HG03565 (cell line): ENCODE results near the gene RYR3.

Experiments used
- ATAC-seq: cut with Tn5 transposase; IDR thresholded peaks from one replicate; pipeline ENCODE4 v1.9.1; 2021; ENCODE audit warnings: mild to moderate bottlenecking, moderate library complexity; ENCODE audit not compliant: unreplicated experiment

The RYR3 gene

DNA sequence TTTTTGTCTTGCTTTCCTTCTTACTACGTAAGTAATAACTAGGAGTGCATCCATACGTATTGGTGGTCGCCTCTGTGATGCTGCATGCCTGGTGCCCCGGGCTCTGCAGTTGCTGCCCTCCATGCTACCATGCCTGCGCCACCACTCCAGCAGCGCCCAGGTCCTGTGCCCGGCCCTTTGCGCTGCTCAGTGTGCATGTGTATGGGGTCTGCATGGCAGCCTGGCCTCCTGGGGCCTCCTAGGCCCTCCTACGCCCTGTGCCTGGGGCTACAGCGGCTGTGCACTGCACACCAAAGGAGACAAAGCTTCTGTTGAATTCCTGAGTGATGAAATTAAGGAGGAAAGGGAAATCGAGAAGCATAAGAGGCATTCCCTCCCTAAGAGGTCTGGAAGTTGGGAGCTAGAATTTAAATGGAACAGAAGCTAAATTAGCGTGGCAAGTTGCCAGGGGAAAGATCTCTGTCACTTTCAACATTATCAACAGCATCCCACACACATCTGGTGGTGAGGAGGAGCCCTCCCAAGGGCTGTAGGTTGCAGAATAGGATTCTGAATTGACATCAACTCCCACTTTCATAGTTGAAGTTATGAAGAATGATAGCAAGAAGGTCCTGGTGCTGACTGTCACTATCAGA, 382.5 kb downstream of the RYR3 start:
- ATAC-seq = no peak

DNA sequence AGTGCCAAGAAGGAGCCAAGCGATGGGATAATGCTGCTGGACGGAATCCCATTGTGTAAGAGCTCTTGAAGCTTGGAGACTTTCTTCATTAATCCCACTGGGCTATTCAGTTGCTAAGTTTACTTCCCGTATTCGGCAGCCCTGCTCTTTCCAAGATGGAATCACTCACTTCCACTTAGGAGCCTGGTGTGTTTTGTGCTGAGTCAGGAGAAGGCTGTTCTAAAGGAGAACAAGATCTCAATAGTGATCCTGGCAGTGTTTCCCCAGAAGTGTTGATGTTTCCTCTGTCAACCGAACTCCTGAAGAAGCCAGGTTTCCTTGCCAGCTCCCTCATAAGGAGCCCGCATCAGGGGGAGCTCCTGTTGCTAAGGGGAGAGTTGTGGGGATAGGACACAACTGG, 387.4 kb downstream of the RYR3 start:
- ATAC-seq = no peak

DNA sequence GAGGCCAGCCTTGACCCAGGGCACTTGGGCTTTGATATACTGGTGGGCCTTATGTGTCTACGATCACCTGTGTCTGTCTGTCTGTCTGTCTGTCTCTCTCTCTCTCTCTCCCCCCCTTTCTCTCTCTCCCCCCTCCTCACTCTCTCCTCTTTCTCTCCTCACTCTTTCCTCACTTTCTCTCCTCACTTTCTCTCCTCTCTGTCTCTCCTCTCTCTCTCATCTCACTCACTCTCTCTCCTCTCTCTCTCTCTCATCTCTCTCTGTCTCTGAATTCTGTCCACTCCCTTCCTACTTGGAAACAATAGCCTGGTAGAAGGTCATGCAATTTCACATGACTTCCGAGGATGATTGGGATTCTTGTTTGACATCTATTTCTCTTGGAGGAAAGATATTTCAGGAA, 388.4 kb downstream of the RYR3 start:
- no peak for ATAC-seq

DNA sequence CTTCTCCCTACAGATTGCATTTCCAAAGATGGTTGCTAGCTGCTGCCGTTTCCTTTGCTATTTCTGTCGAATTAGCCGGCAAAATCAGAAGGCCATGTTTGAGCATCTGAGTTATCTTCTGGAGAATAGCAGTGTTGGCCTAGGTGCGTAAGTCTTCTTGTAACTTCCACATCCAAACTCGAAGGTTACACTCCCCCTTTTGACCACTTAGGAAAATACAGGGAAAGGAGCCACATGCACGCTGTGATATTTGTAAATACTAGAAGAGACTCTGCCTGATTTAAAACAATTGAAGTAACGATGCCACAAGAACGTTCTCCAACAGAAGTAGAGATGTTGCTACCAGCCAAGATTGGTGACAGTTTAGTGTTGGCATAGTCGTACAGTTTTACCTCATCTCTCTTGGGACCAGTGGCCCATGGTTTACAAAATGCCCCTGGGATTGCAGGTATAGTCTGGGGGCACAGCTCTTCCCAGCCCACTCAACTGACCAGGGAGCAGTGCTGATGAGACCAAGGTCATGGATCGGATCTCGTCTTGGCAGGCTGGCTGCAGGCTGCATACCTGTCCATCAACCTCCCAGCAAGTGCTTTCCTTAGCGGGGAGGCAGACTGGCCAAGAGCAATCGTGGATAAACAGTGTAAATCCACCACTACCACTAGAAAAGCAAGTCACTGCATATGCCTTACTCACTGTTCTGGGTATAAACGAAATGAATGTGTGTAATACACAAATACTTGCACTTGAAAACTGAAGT, 389.1 kb downstream of the RYR3 start:
- no peak for ATAC-seq

- peak; percentile 45 for ATAC-seq
Measured at GRCh38 chr15:33700695-33701303, 390.0 kb downstream of the RYR3 start.

GRCh38 chr15:33701304-33701696, 390.5 kb downstream of the RYR3 start:
- no peak for ATAC-seq

DNA sequence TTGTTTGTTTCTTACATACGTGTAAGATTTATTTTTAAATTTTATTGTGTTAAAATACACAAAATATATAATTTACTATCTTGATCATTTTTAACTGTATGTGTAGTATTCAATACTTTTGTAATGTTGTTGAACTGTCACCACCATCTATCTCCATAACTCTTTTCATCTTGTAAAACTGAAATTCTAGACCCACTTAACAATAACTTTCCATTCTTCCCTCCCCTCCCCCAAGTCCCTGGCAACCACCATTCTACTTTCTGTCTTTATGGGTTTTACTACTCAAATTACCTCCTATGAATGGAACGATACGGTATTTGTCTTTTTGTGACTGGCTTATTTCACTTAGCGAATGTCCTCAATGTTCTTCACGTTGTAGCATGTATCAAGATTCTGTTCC, 395.4 kb downstream of the RYR3 start:
- ATAC-seq = no peak

- no peak for ATAC-seq
Measured at GRCh38 chr15:33710748-33711147, 400.0 kb downstream of the RYR3 start.

DNA sequence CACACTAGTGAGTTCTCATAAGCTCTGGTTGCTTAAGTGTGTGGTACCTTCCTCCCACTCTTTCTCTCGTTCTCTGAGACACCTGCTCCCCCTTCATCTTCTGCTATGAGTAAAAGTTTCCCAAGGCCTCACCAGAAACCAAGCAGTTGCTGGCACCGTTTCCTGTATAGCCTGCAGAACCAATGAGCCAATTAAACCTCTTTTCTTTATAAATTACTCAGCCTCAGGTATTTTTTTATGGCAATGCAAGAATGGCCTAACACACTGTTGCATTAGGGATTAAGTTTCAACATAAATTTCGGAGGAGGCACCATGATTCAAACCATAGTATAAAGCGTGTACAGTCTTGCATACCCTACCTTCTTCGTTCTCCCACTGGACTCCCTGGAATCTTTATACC, 405.3 kb downstream of the RYR3 start:
- ATAC-seq = no peak

DNA sequence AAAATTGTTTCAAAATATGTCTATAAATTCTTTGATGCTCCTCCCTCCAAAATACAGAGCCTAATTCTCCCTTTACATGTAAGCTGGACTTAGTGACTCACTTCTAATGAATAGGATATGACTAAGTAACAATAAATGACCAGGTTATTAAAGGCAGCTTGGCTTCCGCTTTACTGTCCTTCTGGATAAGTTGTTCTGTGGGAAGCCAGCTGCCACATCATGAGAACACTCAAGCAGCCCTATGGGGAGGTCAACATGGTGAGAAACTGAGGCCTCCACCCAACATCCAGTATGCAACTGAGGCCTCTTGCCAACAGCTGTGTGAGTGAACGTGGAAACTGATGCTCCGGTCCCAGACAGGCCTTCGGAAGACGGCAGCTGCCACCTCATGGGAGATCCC, 410.2 kb downstream of the RYR3 start:
- no peak for ATAC-seq

GRCh38 chr15:33722005-33722672, 411.4 kb downstream of the RYR3 start:
- peak; percentile 76 for ATAC-seq

GRCh38 chr15:33722673-33723015, 411.9 kb downstream of the RYR3 start:
- ATAC-seq = no peak

- no peak for ATAC-seq
Measured at GRCh38 chr15:33724321-33725036, 413.7 kb downstream of the RYR3 start.

GRCh38 chr15:33729653-33730052, 418.9 kb downstream of the RYR3 start:
- ATAC-seq = no peak

DNA sequence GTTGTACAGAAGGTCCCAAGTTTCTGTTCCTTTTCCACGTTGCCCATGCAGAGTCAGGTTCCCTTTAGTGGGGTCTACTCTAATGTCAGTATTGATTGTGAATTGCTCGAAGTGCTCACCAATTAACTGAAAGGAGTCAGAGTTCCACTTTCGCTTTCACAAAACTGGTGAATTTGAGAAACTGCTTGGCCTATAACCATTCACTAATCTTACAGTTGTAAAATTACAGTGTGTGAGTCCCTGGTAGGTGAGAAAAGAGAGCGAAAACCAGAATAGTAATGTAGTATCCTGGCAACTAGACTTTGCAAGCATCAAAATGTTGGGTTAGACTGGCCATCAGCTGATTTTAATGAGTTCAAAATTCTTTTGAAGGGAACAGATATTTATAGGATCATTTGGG, 420.0 kb downstream of the RYR3 start:
- no peak for ATAC-seq

DNA sequence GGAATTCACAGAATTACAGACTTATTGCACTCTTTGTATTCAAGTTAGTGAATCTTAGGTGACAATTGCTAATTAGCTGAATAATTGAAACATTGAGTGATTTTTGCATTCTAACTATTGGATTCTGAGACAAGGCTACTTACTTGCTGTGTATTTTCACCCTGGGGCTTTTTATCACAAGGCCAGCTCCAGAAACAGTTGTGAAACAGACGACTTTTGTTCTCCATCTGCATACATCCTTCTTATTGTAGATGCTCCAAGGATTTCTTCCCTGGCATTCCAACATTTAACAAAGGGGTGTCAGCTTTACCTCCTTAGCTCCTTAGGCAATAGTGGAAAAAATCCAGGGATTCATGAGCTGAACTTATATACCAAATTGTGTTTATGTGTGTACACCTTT, 424.4 kb downstream of the RYR3 start:
- ATAC-seq = no peak

DNA sequence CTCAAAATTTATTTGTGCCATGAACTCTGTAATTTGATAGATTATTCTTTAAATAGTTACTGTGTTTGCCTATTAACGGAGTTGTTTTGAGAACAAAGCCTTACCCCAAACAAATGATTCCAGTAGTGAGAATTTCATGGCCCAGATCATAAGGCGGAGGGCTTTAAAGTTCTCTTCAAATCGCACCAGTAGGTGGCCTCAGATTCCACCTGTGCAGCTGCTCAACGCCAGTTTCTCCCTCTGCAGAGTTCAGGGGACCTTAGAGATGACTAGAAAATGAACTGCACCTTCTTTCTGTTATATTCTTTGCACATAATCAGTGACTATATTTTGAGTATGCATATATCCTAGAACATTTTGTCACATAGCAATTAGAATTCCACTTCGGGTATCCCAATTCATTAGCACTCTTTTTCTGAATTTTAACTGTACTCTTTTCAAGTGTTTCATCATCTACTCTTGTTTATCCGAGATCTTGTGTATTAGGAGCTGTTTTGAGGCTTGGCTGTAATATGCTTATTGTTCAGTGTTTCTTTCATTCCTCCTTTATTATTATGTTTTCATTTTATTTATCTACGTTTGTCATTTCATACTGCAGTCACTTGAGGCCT, 425.0 kb downstream of the RYR3 start:
- no peak for ATAC-seq

GRCh38 chr15:33737687-33738601, 427.2 kb downstream of the RYR3 start:
- ATAC-seq = no peak

DNA sequence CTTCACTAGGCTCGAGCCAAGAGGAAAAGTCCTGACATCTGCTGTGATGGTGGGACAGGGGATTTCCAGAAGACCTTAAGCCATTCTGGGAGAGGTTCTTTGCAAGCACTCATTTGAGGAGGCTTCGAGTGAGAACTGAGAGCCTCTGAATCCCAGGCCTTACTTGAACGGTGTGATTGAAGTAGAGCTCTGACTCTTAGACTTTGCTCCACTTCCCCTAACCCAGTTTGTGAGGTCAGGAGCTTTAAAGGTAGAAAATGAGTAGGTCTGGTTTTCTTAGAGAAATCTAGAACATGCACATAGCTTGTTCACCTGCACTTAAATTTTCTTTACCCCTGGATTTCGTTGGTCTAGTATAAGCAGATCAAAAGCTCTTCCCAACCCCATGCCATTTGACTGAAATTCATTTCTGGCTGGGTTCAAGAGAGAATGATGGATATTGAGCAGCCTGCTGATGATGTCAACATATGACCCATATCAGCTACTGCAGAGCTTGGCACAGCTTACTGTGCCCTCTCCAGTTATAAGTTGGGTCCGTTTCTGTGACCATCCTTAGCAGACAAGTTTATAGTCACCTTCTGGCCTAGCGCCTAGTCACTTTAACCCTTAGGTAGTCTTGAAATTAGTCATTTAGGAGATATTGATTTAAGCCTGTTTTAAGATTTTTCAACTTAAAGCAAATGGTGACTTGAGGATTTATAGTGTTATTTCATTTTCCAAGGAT, 428.3 kb downstream of the RYR3 start:
- ATAC-seq = no peak
